Prostate gland (tissue), 2 donors: ENCODE measurements around the gene GMDS. TPM values are rescaled to one million over a fixed set of nuclear protein-coding genes. Genes with fewer than 3 reads are reported as not detected.

Experiments
- DNase-seq: peaks from one replicate; pipeline ENCODE4 v3.0.0-alpha.2; 2019; ENCODE audit warnings: low spot score
- H3K27ac ChIP-seq, 2 donors: fragments of 200-600 bp; sonication (generic); 2 replicates each; pipeline ENCODE4 v1.5.1; 2017 to 2019
- H3K27me3 ChIP-seq: fragments of 200-600 bp; sonication (generic); replicated peaks from 2 replicates; pipeline ENCODE4 v1.5.1; 2019; ENCODE audit not compliant: insufficient read depth
- H3K36me3 ChIP-seq, 2 donors: fragments of 200-600 bp; sonication (generic); 1 replicate in 1 of 2; 2 replicates in 1 of 2; pipeline versions ENCODE4 v1.5.1 to v1.8.1; 2017 to 2019
- H3K4me1 ChIP-seq: fragments of 200-600 bp; sonication (generic); replicated peaks from 2 replicates; pipeline ENCODE4 v1.5.1; 2019
- H3K4me3 ChIP-seq, 2 donors: fragments of 200-600 bp; sonication (generic); 2 replicates each; pipeline ENCODE4 v1.5.1; 2017 to 2019
- H3K9me3 ChIP-seq: fragments of 200-600 bp; sonication (generic); 2 replicates; pipeline ENCODE4 v1.5.1; 2017
- CTCF ChIP-seq, 4 experiments: fragments of 200-600 bp in 2 of 4; fragments of 450-650 bp in 2 of 4; sonication (generic) in 2 of 4; IDR thresholded peaks; 1 replicate in 3 of 4; 2 replicates in 1 of 4; pipeline ENCODE4 v1.5.1; 2016 to 2019; ENCODE audit warnings: antibody characterized with exemption in 4 of 4, mild to moderate bottlenecking in 2 of 4, moderate library complexity in 2 of 4
- POLR2A ChIP-seq: fragments of 450-650 bp; IDR thresholded peaks from one replicate; pipeline ENCODE4 v1.6.1; 2016; ENCODE audit warnings: antibody characterized with exemption, mild to moderate bottlenecking
- POLR2AphosphoS5 ChIP-seq: sonication (generic); formaldehyde crosslinking; IDR thresholded peaks from one replicate; pipeline ENCODE4 v1.6.1; 2017; ENCODE audit warnings: antibody characterized with exemption
- whole genome bisulfite sequencing: methylation state at CpG from one replicate; pipeline ENCODE4 v1.1.5; 2018; 5-methylcytosine and 5-hydroxymethylcytosine counted together
- intact Hi-C: fragments of 100-400 bp; cut with DNase I; formaldehyde crosslinking; loops from one replicate; pipeline ENCODE4 v1.14.2; 2022
- total RNA-seq, 2 donors: library from RNA; depleted of rRNA; stranded (reverse); fragments of >200 nt; gene quantifications; one replicate each; pipeline ENCODE4 v1.1.0, GENCODE V29; 2016

Gene GMDS
- total RNA-seq, 2 donors from 2014 or later: 24.9 to 29.9 TPM

- H3K27ac ChIP-seq: no peak overlapping the region
- WGBS: 83% methylated on average over 4 of the region's 4 CpGs
- TF ChIP-seq POLR2AphosphoS5: no peak
- no peak for TF ChIP-seq CTCF (IDR thresholded peaks at IDR 0.05)
- TF ChIP-seq POLR2A: no peak
- H3K36me3 ChIP-seq: no peaks in the 10 kb centered on the region
- DNase-seq: no peak
- intact Hi-C loops: no loop called here
- H3K4me3 ChIP-seq: no peak overlapping the region
- H3K27me3 ChIP-seq: no peaks in the 10 kb centered on the region
- H3K4me1 ChIP-seq: no peaks in the 10 kb centered on the region
- H3K9me3 ChIP-seq: no peaks in the 10 kb centered on the region
These were observed 229.4 kb downstream of the GMDS start for GRCh38 chr6:2016040-2016439.

GRCh38 chr6:2008383-2008976, 236.9 kb downstream of the GMDS start:
- TF ChIP-seq POLR2A: no peak
- no peak for TF ChIP-seq CTCF (IDR thresholded peaks at IDR 0.05)
- TF ChIP-seq POLR2AphosphoS5: no peak
- no peaks in the 10 kb centered on the region for H3K27me3 ChIP-seq
- no peaks in the 10 kb centered on the region for H3K36me3 ChIP-seq
- intact Hi-C loops: no loop called here
- H3K27ac ChIP-seq: no peak overlapping the region
- 91% methylated on average over 2 of the region's 2 CpGs for WGBS
- no peak for DNase-seq
- no peaks in the 10 kb centered on the region for H3K4me1 ChIP-seq
- no peaks in the 10 kb centered on the region for H3K9me3 ChIP-seq
- no peak overlapping the region for H3K4me3 ChIP-seq

DNA sequence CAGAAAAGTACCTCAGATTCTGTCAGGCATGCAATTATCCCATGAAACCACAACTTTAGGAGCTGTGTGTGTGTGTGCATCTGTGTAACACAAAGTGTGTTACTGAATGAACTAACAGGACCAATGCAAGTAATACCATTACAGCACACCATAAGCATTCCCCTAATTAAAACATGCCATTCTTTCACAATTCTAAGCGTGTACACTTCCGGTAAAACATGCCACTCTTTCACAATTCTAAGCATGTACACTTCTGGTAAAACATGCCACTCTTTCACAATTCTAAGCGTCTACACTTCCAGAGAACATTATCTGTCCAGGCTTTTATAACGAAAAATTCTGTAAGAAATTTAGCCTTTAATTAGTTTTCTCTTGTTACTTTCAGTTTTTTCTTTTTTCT, 238.2 kb downstream of the GMDS start:
- no peak for TF ChIP-seq CTCF (IDR thresholded peaks at IDR 0.05)
- TF ChIP-seq POLR2AphosphoS5: no peak
- TF ChIP-seq POLR2A: no peak
- intact Hi-C loops: no loop called here

DNA sequence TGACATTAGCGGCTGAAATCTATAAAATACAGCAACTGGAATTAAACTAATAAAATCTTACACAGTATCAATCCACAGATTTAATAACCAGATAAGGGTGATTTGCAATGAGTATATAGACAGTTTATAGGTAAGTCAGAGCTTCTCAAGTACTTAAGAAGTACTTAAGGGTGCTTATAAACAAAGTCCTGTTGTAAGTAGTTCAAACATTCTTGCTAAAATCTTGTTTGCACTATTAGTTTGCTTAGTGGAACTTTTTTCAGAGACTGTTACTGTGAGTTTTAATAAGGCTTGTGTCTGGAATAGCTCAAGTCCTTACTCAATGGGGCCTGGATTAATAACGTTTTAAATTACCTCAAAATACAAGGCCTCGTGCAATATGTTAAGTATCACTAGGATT, 240.5 kb downstream of the GMDS start:
- H3K36me3 ChIP-seq: no peaks in the 10 kb centered on the region
- TF ChIP-seq POLR2A: no peak
- no peak for TF ChIP-seq CTCF (IDR thresholded peaks at IDR 0.05)
- no peak for TF ChIP-seq POLR2AphosphoS5
- no peaks in the 10 kb centered on the region for H3K9me3 ChIP-seq
- 51% methylated on average over 3 of the region's 3 CpGs for WGBS
- DNase-seq: no peak
- intact Hi-C loops: no loop called here
- H3K27me3 ChIP-seq: no peaks in the 10 kb centered on the region
- no peak overlapping the region for H3K27ac ChIP-seq
- no peak overlapping the region for H3K4me3 ChIP-seq
- no peaks in the 10 kb centered on the region for H3K4me1 ChIP-seq

More for the DNA sequence above, 238.2 kb downstream of the GMDS start:
- no peak for DNase-seq
- Histone ChIP-seq H3K36me3 (no peaks in the 10 kb centered on the region), H3K27me3 (no peaks in the 10 kb centered on the region), H3K4me3 (no peak overlapping the region), H3K27ac (no peak overlapping the region), H3K9me3 (no peaks in the 10 kb centered on the region), H3K4me1 (no peaks in the 10 kb centered on the region)
- 84% methylated on average over 4 of the region's 4 CpGs for WGBS

DNA sequence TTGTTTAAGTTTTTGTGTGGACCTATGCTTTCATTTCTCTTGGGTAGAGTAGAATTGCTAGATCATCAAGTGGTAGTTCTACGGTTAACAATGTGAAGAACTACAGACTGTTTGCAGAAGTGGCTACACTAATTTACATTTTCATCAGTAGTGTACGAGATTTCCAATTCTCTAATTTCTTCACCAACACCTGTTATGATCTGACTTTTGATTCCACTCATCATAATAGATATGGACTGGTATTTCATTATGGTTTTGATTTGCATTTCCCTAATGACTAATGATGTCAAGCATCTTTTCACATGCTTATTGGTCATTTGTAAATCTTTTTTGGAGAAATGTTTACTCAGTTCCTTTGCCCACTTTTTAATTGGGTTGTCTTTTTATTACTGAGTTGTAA, 244.4 kb downstream of the GMDS start:
- WGBS: 92% methylated on average over 2 of the region's 2 CpGs
- H3K4me1 ChIP-seq: no peaks in the 10 kb centered on the region
- H3K4me3 ChIP-seq: no peak overlapping the region
- H3K27ac ChIP-seq: no peak overlapping the region
- H3K27me3 ChIP-seq: no peaks in the 10 kb centered on the region
- no peak for DNase-seq
- H3K36me3 ChIP-seq: no peaks in the 10 kb centered on the region
- intact Hi-C loops: no loop called here
- H3K9me3 ChIP-seq: no peaks in the 10 kb centered on the region
- TF ChIP-seq POLR2AphosphoS5 (no peak), POLR2A (no peak), CTCF (IDR thresholded peaks at IDR 0.05) (no peak)
